Activated naive CD8-positive, alpha-beta T cell treated with anti-CD3 and anti-CD28 coated beads, Interleukin-2, amount 50 U/mL, for 24 hours (primary cell): Measurements from ENCODE around the gene ANGPT4.

Source experiments
- ATAC-seq: fragments of 150-1000 bp; cut with Tn5 transposase; one replicate; pipeline ENCODE4 v1.10.0; 2021
- DNase-seq: peaks from one replicate; pipeline ENCODE4 v3.0.0; 2021
- H3K27ac Mint-ChIP-seq: one replicate; pipeline ENCODE4 v1.8.0; 2021; ENCODE audit warnings: mild to moderate bottlenecking, mixed read lengths
- H3K27me3 Mint-ChIP-seq: one replicate; pipeline ENCODE4 v1.8.0; 2021; ENCODE audit warnings: mixed read lengths
- H3K36me3 Mint-ChIP-seq: one replicate; pipeline ENCODE4 v1.8.0; 2021; ENCODE audit warnings: low read depth, mixed read lengths
- H3K4me1 Mint-ChIP-seq: one replicate; pipeline ENCODE4 v1.8.0; 2021; ENCODE audit warnings: mixed read lengths
- H3K4me3 Mint-ChIP-seq: one replicate; pipeline ENCODE4 v1.8.0; 2021; ENCODE audit warnings: mild to moderate bottlenecking, moderate library complexity, mixed read lengths
- H3K9me3 Mint-ChIP-seq: one replicate; pipeline ENCODE4 v1.8.0; 2021; ENCODE audit warnings: mixed read lengths

The ANGPT4 gene

DNA sequence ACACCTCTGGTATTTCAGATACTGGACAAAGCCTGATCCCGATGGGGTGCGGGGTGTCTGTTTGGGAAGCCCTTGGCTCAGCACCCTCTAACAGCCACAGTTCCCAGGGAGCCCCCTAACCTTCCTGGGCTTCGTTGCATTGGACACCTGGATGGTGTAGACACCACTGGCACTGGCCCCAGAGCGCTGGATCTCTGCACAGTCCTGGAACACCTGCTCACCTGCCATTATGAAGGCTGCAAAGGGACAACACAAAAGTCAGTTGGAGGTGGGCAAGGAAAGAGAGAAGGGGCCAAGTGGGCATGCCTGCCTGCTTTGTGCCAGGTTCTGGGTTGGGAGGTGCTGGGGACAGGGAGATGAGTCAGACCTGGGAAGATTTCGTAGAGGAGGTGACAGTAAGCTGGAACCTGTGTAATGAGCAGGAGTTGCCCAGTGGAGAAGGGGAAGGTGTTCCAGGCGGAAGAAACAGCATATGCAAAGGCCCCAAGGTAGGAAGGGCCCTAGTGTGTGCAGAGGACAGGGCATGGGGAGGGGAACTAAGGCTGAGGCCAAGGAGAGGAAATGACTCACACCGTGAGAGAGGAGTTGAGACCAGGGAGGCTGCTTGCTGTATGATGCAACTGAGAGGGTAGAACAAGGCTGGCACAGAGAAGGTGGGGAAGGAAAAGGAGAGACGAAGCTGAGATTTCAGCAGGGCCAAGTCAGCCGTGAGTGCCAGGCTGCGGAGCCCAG lies 34.9 kb downstream of the ANGPT4 start:
- Mint-ChIP-seq H3K27me3 (peaks cover 13% of the 10 kb centered on the region), H3K4me3 (peak overlapping the region; percentile 70), H3K27ac (peak overlapping the region; percentile 81), H3K9me3 (no peaks in the 10 kb centered on the region), H3K4me1 (peaks cover 20% of the 10 kb centered on the region), H3K36me3 (no peaks in the 10 kb centered on the region)
- peak; percentile 99 for ATAC-seq
- DNase-seq = peak; percentile 36

DNA sequence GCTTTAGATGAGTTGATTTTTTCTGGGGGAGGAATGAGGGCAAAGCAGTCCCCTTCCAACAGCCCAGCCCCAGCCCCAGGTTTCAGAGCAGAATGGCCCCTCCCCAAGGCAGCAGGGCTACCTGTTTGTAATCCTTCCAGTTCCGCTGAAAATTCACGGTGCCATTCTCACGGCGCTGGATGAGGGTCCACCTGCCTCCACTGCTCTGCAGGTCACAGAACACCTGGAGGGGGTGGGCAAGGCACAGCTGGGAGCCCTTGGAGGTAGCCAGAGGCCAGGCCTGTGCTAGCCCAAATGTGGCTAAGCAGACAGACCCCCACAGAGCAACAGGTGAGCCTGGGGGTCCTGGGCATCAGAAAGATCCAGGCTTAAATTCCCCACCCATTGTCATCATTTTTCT lies 36.5 kb downstream of the ANGPT4 start:
- ATAC-seq (no peak), DNase-seq (no peak)
- Mint-ChIP-seq H3K9me3 (no peaks in the 10 kb centered on the region), H3K27me3 (peaks cover 4% of the 10 kb centered on the region), H3K27ac (no peak overlapping the region), H3K36me3 (no peaks in the 10 kb centered on the region), H3K4me3 (no peak overlapping the region), H3K4me1 (peaks cover 20% of the 10 kb centered on the region)

DNA sequence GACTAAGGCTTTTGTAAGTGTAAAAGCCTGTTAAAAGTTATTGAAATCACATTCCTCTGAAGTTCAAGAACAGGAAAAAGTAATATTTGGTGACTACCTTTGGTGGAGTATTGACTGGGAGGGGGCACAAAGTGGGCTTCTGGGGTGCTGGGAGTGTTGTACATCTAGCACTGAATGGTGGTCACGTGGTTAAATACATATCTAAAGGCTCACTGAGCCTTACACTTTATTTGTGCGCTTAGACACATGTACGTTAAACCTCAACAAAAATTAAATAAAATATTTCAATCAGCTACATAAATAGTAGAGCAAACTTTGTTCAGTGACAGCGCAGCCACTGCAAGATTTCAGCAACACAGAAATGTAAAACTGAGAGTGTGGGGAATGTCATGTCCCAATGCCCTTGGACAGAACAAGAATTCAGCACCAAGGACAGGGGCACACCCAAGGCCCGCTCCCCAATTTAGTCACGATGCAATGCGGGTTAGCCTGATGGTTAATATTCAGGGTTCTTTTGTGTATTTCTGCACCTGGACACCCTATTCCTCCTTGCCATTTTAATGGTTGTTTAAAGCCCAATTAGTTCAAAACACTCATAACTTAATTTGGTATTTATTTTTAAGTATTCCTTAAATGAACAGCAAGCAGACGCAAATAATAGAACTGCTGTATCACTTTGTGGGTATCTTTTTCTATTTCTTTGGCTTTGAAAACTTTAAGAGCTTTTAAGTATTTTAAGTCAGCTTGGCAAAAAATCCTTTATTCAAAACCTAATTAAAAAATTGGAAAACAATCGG lies 37.4 kb downstream of the ANGPT4 start:
- peak; percentile 34 for DNase-seq

DNA sequence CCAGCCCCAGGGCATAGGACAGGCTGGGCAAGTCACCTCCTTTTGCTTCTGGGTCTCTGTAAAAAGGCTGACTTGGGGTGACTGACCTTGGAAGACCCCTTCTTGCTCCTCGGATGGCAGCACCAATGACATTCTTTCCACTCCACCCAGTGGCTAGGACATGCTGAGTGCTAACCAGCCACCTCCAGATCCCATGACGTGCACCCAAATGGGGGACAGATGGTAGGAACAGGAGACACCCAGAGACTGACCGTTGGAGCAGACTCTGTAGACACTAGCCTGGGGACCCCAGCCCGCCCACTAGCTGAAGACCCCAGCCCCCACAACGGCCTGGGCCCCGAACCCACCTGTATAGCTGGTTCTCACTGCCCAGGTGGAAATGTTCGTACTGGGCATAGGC lies 38.3 kb downstream of the ANGPT4 start:
- Mint-ChIP-seq H3K27me3 (no peaks in the 10 kb centered on the region), H3K4me3 (no peak overlapping the region), H3K4me1 (peaks cover 16% of the 10 kb centered on the region), H3K36me3 (no peaks in the 10 kb centered on the region), H3K27ac (no peak overlapping the region), H3K9me3 (no peaks in the 10 kb centered on the region)
- ATAC-seq = no peak
- no peak for DNase-seq

More for the DNA sequence above, 37.4 kb downstream of the ANGPT4 start:
- Mint-ChIP-seq H3K4me1 (peaks cover 20% of the 10 kb centered on the region), H3K9me3 (no peaks in the 10 kb centered on the region), H3K36me3 (no peaks in the 10 kb centered on the region), H3K27me3 (no peaks in the 10 kb centered on the region), H3K27ac (no peak overlapping the region), H3K4me3 (no peak overlapping the region)
- no peak for ATAC-seq

DNA sequence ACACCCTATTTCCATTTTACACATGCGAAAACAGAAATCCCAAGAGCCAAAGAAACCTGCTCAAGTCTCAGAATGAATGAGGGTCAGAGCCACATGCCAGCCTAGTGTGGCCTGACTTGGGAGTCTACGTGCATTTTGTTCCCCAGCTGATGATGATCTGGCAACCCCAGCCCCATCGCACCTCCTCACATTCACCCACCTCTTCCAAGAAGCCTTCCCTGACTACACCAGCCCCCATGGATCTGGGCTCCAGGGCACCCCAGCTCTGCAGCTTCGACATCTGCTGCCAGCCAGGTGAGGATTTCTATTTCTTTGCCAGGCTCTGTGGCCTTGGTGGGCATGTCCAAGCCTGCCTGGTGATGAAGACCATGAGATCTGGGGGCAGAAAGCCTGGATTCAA lies 41.0 kb downstream of the ANGPT4 start:
- ATAC-seq = no peak
- Mint-ChIP-seq H3K36me3 (no peaks in the 10 kb centered on the region), H3K9me3 (no peaks in the 10 kb centered on the region), H3K27ac (no peak overlapping the region), H3K27me3 (no peaks in the 10 kb centered on the region), H3K4me1 (peaks cover 1% of the 10 kb centered on the region), H3K4me3 (no peak overlapping the region)
- DNase-seq = no peak

DNA sequence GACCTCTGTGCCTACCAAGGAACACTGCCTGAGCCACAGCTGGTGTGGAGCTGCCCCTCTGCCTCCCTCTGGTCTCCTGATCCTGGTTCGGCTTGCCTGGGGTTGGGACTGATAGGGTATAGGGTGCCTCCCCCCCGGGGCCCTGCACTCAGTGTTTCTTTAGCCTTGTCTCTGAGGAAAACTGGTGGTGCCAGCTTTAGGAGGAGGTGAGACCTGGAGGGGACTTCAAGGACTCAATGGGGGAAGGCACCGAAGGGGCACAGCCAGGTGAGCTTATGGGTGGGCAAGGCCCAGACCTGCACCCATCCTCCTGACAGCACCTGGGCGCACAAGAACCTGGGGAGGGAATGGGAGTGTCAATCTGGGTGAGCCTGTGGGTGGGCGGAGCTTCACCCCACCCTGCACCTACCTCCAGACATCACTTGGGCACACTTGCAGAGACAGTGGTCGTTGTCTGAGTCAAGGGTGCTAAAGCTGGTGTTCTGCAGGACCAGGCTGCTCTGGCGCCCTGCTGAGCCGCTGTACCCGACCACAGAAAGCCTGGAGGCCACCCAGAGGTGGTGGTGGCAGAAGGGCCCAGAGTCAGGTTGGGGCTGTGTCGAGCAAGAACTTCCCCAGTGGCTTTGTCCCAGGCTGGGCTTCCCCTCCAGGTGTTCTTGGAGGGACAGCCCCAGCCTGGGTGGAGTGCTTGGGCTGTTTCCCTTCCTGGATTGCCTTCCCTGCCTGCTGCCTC lies 42.1 kb downstream of the ANGPT4 start:
- no peak overlapping the region for H3K27ac Mint-ChIP-seq
- no peaks in the 10 kb centered on the region for H3K4me1 Mint-ChIP-seq
- H3K36me3 Mint-ChIP-seq = no peaks in the 10 kb centered on the region
- no peaks in the 10 kb centered on the region for H3K27me3 Mint-ChIP-seq
- H3K9me3 Mint-ChIP-seq = no peaks in the 10 kb centered on the region
- DNase-seq = no peak
- no peak for ATAC-seq
- no peak overlapping the region for H3K4me3 Mint-ChIP-seq

DNA sequence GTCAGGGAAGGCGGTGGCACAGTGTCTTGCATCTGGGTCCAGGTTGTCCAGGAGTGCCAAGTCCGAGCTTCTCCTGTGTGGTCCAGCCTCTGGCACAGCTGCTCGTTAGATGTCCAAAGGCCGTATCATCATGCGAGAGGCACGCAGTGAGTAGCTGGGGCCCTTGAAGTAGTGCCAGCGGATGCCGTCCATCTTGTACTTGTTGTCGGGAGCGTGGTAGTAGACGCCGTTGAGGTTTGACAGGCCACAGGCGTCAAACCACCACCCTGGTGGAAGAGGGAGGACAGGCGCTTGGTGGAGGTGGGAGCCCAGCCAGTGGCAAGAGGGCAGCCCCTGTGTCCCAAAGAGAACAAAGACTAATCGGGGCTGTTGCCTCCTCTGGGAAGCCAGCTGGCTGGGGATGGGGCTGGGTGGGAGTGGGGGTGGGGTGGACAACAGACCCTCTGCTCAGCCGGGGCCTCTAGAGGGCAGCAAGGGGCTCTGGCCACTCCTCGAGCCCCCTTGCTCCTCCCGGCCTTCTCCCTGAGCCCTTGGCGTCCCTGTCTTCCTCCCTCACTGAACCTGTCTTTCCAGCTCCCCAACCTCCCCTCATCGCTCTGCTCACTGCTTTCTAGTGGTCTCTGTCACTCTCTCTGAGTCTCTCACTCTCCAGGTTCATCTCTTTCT lies 43.1 kb downstream of the ANGPT4 start:
- Mint-ChIP-seq H3K4me3 (no peak overlapping the region), H3K9me3 (no peaks in the 10 kb centered on the region), H3K4me1 (no peaks in the 10 kb centered on the region), H3K36me3 (no peaks in the 10 kb centered on the region), H3K27me3 (no peaks in the 10 kb centered on the region), H3K27ac (no peak overlapping the region)
- no peak for DNase-seq
- no peak for ATAC-seq

DNA sequence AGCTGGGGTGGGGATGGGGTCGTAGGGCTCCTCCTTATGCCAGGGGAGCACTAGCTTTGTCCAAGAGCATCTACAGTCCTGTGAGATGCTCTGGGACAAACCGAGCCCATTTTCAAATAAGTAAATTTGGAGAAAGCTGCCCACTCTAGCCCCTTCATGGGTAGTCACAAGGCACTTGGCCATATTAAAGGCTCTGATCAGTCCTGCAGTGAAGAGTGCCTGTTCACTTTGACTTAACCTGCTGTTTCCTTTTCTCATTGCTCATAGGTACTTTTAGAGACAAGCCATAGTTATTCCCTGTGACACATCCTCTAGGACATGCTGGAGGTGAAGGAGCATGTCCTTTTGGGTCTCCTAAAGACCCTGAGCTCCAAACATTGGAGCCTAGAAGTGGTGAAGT lies 44.2 kb downstream of the ANGPT4 start:
- no peak for DNase-seq
- H3K36me3 Mint-ChIP-seq = no peaks in the 10 kb centered on the region
- H3K27ac Mint-ChIP-seq = no peak overlapping the region
- no peak for ATAC-seq
- no peaks in the 10 kb centered on the region for H3K4me1 Mint-ChIP-seq
- no peaks in the 10 kb centered on the region for H3K27me3 Mint-ChIP-seq
- H3K4me3 Mint-ChIP-seq = no peak overlapping the region
- H3K9me3 Mint-ChIP-seq = no peaks in the 10 kb centered on the region

DNA sequence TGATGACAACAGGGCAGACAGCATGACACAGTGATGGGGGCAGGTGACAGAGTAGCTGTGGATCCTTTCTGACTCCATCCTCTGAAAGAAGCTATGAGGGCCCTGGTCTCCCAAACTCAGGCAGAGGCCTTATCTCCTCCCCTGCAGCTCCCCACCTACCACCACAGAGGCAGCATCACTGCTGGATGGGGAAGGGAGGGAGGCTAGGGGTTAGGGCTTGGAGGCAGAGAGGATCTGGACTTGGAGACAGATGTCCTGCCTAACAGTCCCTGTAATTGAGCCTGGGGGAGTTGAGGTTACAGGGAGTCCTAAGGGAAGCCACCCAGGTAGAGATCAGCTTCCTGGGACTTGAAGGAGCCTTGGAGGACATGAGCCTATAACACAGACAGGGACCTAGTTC lies 44.7 kb downstream of the ANGPT4 start:
- no peak for DNase-seq
- ATAC-seq = no peak
- no peaks in the 10 kb centered on the region for H3K27me3 Mint-ChIP-seq

DNA sequence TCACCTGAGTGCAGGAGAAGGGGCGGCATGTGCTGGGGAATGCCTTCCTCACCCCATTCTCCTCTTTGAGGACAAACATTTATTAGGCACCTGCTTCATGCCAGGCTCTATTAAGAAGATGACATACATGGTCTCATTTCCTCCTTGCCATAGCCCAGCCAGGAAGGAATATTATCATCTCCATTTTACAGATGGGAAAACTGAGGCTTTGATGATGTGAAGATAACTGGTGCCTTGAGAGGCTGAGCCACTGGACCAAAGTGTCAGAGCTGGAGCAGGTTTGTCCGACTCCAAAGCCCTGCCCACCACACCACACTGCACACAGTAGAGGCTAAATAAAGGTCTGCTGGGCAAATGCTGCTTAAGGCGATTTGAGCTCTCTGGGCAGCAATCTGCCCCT lies 45.4 kb downstream of the ANGPT4 start:
- Mint-ChIP-seq H3K4me1 (no peaks in the 10 kb centered on the region), H3K4me3 (no peak overlapping the region), H3K36me3 (no peaks in the 10 kb centered on the region), H3K9me3 (no peaks in the 10 kb centered on the region), H3K27ac (no peak overlapping the region), H3K27me3 (no peaks in the 10 kb centered on the region)
- no peak for ATAC-seq
- DNase-seq = no peak

More for the DNA sequence above, 44.7 kb downstream of the ANGPT4 start:
- H3K4me1 Mint-ChIP-seq = no peaks in the 10 kb centered on the region
- H3K4me3 Mint-ChIP-seq = no peak overlapping the region
- no peaks in the 10 kb centered on the region for H3K9me3 Mint-ChIP-seq
- no peak overlapping the region for H3K27ac Mint-ChIP-seq
- no peaks in the 10 kb centered on the region for H3K36me3 Mint-ChIP-seq

DNA sequence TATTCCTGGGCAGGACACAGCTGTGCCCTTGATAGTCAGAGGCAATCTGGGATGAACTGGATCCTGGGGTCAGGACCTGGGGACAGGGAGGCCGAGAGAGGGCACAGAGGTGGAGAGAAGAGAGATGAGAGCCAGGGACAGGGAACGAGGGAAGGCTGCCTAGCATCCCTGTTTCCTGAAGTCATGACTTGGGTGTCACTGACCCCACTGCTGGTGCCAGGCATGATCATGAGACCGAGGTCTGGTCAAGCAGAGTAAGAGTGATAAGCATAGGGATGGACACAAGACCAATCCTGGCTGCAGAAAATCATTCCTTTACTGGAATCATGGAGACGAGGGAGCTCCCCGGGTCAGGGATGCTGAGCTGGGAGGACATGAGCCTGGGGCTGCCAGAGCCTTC lies 46.5 kb downstream of the ANGPT4 start:
- no peaks in the 10 kb centered on the region for H3K27me3 Mint-ChIP-seq
- no peaks in the 10 kb centered on the region for H3K9me3 Mint-ChIP-seq
- H3K4me1 Mint-ChIP-seq = no peaks in the 10 kb centered on the region
- no peak overlapping the region for H3K27ac Mint-ChIP-seq
- ATAC-seq = no peak
- H3K4me3 Mint-ChIP-seq = no peak overlapping the region
- no peaks in the 10 kb centered on the region for H3K36me3 Mint-ChIP-seq
- no peak for DNase-seq

DNA sequence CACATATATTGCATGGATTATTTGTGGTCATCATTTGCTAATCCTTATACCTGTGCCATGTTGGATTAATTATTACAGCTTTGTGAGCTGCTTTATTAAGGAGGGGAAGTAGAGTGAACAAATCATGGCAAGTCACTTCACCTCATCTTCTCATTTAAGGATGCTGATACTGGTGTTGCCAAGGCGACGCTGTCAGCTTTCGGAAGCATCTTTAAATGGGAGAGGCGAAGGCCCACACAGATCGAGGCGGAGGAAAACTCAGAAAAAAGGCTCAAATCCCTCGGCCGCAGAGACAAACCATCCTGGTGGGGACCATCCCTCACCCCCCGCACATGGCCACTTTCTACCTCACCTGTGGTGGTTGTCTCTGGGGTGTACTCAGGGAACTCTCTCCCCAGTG lies 47.9 kb downstream of the ANGPT4 start:
- no peaks in the 10 kb centered on the region for H3K27me3 Mint-ChIP-seq
- DNase-seq = no peak
- H3K9me3 Mint-ChIP-seq = no peaks in the 10 kb centered on the region
- H3K36me3 Mint-ChIP-seq = no peaks in the 10 kb centered on the region
- H3K4me3 Mint-ChIP-seq = no peak overlapping the region
- no peaks in the 10 kb centered on the region for H3K4me1 Mint-ChIP-seq
- ATAC-seq = no peak
- no peak overlapping the region for H3K27ac Mint-ChIP-seq

DNA sequence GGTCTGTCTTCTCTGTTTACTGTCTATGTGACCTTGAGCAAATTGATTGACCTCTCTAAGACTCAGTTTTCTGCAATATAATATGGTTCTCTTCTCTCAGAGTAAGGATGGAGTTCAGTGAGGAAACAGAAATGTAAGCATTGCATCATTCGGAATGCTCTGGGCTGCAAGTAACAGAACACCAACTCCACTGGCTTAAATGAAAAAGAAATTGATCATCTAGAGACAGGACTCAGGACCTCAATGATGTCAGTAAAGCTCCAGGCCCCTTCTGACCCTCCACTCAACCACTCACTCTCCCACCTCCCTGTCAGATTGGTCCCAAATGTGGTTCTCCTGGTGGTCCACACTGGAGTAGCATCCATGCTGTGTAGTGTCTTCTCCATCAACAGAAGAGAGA lies 50.7 kb downstream of the ANGPT4 start:
- no peaks in the 10 kb centered on the region for H3K4me1 Mint-ChIP-seq
- no peak overlapping the region for H3K4me3 Mint-ChIP-seq
- no peaks in the 10 kb centered on the region for H3K9me3 Mint-ChIP-seq
- DNase-seq (no peak), ATAC-seq (no peak)
- no peaks in the 10 kb centered on the region for H3K36me3 Mint-ChIP-seq
- no peaks in the 10 kb centered on the region for H3K27me3 Mint-ChIP-seq
- no peak overlapping the region for H3K27ac Mint-ChIP-seq

DNA sequence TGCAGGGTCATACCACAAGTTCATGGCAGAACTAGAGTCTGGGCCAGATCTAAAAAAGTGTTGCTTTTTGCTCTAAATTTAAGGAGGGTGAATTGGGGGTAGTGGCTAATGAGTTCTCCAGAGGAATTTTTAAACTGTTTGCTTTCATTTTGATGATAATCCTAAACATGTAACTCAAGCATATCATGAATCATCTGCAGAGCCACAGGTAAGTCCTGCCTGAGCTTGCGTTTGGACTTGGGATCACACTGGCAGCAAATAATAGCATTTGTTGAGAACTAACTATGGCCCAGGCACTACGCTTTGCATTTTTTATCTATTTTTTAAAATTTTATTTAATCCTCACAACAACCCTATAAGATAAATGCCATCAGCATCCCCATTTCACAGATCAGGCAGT lies 55.2 kb downstream of the ANGPT4 start:
- H3K27ac Mint-ChIP-seq = no peak overlapping the region
- ATAC-seq (no peak), DNase-seq (no peak)
- H3K36me3 Mint-ChIP-seq = no peaks in the 10 kb centered on the region
- no peaks in the 10 kb centered on the region for H3K27me3 Mint-ChIP-seq
- no peaks in the 10 kb centered on the region for H3K9me3 Mint-ChIP-seq
- H3K4me3 Mint-ChIP-seq = no peak overlapping the region
- H3K4me1 Mint-ChIP-seq = peaks cover 30% of the 10 kb centered on the region
